SH-SY5Y (cell line): ENCODE data around the gene WDR13.

Source experiments
- GATA2 ChIP-seq: IDR thresholded peaks from 2 replicates; pipeline ENCODE4 v1.6.1; 2011; ENCODE audit warnings: mild to moderate bottlenecking, low read depth, low read length
- GATA3 ChIP-seq: IDR thresholded peaks from 2 replicates; pipeline ENCODE4 v1.6.1; 2011; ENCODE audit warnings: low read depth, mild to moderate bottlenecking, low read length, moderate library complexity

- TF ChIP-seq GATA2: no peak
- TF ChIP-seq GATA3: no peak
Observed at GRCh38 chrX:48560056-48560455, 37.2 kb upstream of the WDR13 start.
